ENCODE data around the gene GRID2.
A peak's percentile ranks its signal among the peaks of the same experiment; 100 is the strongest.

The GRID2 gene

GRCh38 chr4:93127489-93127888 is 823.7 kb downstream of the GRID2 start:
- no peak for DNase-seq

GRCh38 chr4:93132631-93133030 is 828.9 kb downstream of the GRID2 start:
- no peak for DNase-seq

GRCh38 chr4:93139118-93139517 is 835.4 kb downstream of the GRID2 start:
- DNase-seq = no peak

DNA sequence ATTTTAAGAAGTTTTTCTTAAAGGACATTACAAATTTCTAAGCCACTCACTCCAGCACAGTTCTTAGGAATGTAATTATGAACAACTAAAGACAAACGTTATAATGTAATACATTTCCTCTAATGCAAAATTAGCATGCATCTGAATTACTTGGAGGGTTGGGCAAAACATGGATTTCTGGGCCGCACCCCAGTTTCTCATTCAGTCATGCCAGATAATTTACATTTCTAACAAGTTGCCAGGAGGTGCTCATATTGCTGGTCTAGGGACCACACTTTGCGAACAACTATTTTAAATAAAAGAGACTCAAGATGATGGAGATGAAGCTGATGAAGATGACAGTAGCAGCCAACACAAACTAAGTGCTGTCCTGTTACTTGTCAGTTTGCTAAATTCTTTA is 840.1 kb downstream of the GRID2 start:
- no peak for DNase-seq

DNA sequence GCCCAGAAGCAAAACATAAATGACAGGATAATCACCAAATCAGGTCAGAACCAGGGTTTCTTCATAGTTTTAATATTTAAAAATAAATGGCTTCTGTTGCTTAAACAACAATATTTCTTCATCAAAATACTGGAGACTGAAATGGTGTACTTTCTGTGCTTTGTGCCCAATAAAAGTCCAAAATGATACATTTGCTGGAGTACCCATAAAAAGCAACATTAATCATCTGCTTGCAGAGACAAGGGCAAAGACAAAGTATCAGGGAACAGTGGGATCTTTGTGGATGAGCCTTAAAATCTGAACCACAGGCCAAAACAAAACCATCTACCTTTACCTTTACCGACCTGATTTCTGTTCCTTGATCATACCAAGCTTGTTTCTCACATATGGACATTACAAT is 840.9 kb downstream of the GRID2 start:
- no peak for DNase-seq

DNA sequence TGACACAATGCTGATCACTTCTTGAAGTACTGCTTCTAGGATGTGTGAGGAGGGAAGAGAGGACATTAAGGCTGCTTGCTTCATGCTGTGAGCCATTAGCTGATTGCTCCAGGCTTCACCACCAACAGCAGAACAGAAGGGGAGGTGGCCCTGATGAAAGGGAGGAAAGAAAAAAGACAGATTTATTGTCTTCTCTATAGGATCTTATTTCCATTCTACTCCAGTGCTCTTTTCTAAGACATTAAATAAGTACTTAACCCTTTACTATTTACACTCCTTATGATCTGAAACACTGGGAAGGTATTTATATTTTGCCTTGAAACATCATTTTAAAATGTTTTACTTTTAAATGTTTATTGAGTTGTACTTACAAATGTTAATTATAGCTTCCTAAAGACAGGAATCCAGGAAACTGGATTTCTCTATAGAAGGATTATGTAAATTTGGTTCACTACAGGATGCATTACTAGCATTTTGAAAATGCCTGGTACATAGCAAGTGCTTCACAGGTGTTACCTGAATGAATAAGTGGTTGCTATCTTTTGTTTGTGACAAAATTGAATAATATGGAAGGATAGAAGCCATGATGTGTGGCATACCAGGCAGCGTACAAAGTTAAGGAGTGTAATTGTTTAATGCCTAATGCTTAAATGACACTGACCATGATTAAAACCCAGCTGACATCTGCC is 843.9 kb downstream of the GRID2 start:
- DNase-seq = no peak

GRCh38 chr4:93152491-93152890 is 848.7 kb downstream of the GRID2 start:
- no peak for DNase-seq

- DNase-seq = no peak
Measured at GRCh38 chr4:93157986-93158385, 854.2 kb downstream of the GRID2 start.

GRCh38 chr4:93168053-93168452 is 864.3 kb downstream of the GRID2 start:
- DNase-seq = no peak

DNA sequence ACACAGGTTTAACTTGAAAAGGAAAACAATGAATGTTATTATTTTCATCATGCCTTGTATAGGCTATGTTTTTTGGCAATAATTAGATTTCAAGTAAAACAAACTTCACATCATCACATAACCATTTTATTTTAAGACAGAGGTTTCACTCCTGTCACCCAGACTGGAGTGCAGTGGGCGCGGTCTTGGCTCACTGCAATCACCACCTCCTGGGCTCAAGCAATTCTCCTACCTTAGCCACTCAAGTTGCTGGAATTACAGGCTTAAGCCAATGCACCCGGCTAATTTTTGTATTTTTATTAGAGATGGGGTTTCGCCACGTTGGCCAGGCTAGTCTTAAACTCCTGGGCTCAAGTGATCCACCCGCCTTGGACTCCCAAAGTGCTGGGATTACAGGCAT is 866.2 kb downstream of the GRID2 start:
- no peak for DNase-seq

DNA sequence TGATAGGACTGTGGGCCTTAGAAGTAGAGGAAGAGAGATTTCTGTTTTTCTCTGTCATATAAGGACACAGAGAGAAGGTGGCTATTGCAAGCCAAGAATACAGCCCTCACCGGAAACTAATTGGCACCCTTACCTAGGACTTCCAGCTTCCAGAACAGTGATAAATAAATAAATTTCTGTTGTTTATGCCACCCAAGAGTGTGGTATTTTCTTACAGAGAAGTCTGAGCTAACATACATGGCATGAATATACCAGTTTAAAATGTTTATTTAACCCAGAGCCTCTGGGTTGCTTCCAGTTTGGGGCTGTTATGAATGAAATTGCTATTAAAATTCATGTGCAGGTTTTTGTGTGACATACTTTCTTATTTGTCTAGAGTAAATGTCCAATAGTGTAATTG is 870.8 kb downstream of the GRID2 start:
- no peak for DNase-seq

- no peak for DNase-seq
Measured at GRCh38 chr4:93178279-93178678, 874.5 kb downstream of the GRID2 start.

GRCh38 chr4:93179044-93179443 is 875.3 kb downstream of the GRID2 start:
- DNase-seq = no peak

DNA sequence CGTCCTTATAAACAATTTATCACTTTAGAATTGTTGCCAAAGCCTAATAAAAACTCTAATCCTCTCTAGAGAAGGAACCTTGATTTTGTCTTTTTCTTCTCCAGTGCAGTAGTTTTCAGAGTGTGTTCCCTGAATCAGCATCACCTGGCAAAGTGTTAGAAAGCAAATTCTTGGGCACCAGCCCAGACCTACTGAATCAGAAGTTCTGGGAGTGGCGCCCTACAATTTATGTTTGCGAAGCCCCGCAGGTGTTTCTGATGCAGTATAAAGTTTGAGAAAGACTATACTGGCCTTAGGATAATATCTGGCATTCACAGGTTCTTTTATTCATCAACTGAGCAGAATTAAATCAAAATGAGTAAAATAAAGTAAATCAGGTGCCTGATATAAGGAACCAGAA is 879.0 kb downstream of the GRID2 start:
- DNase-seq = no peak

DNA sequence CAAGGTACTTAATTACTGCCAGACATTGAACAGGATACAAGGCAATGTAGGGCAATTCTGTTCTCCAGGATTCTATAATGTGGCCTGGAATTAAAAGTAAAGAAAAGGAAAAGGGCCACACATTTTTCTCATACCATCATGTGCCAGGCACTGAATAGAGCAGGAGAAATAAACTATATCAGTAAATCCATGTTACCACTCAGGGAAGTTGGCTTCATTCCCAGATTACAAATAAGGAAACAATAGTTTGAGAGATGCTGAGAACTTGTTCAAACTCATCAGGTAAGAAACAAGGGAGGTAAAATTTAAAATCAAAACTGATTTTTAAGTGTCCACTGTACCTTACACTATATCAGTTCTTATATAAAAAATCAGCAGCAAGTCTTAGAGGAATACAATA is 879.8 kb downstream of the GRID2 start:
- DNase-seq = no peak

DNA sequence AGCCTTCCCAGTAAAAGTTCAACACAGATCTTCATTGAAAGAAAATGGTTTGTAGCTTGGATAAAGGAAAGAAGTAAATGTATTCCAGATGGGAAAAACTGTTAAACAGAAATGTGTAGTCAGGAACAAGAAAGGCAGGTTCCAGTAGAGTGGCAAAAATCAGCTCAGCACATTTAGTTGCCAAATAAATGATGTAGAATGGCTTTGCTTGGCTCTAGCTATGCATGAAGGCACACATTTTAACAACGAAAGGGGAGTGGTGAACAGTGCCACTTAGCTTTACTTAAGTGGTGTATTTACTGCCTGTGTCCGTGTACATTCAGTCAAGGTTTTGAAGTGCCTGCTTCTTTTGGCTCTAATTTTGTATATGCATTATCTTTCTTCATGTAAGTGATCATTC is 880.3 kb downstream of the GRID2 start:
- no peak for DNase-seq

- no peak for DNase-seq
Measured at GRCh38 chr4:93186846-93187245, 883.1 kb downstream of the GRID2 start.

GRCh38 chr4:93187466-93187865 is 883.7 kb downstream of the GRID2 start:
- DNase-seq = no peak

DNA sequence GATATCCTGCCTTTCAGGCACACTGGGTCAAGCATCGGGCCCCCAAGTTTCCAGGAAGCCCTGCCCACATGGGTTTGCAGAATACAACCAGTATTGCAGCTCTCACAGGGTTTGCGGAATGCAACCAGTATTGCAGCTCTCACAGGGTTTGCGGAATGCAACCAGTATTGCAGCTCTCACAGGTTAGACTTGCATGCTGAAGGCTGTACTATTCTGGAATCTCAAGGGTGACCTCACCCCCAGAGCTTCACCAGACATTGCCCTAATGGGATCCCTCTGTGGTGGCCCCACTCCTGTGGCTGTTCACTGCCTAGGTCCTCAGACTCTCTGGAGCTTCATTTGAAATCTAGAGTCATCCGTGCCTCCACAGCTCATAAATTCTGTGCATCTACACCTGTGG is 884.1 kb downstream of the GRID2 start:
- no peak for DNase-seq

- DNase-seq = peak; percentile 27
Measured at GRCh38 chr4:93199492-93199891, 895.7 kb downstream of the GRID2 start.

DNA sequence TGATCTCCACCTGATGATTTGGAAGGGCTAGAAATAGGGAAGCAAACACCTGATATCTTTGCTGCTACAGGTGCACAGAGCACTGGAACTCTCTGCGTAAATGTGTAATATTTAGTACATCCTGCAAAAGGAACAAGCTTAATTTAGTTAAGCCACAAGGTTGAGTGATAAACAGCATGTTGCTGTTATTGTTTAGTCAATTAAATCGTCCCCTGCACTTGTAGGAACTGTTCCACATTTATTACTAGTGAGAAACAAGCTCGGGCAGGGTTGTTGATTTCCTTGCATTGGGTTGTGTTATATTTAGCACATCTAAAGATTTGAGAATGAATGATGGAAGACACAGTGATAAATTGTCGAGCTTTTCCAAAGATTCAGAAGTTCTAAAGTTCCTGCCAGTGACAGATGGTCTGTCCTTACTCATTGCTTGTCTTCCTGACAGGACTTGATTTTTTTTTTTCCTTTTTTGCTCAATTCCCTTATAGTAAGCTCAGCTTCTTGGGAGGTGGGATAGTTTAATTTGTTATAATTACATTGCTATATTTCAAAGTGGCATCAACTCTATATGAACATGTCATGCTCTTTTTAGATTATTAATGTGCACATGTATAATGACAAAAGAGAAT is 897.8 kb downstream of the GRID2 start:
- DNase-seq = no peak

GRCh38 chr4:93203708-93204107 is 899.9 kb downstream of the GRID2 start:
- DNase-seq = no peak

DNA sequence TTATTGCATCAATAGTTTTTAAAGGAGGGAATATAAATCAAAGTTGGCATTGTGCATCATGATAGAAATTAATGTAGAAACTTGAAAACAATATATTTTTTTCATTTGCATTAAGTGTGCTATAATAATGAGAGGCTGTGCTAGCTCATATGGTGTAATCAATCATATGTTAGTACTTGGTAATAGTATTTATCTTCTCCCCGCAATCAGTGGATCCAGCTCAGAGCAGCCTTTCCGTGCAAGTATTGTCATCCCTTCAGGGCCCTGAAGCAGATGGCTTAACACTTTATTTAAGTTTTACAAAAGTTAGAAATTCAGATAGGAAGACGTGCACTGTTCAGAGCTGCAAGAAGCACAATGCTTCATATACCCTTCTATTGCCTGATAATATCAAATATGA is 908.5 kb downstream of the GRID2 start:
- no peak for DNase-seq

- DNase-seq = no peak
Measured at GRCh38 chr4:93216646-93217045, 912.9 kb downstream of the GRID2 start.

DNA sequence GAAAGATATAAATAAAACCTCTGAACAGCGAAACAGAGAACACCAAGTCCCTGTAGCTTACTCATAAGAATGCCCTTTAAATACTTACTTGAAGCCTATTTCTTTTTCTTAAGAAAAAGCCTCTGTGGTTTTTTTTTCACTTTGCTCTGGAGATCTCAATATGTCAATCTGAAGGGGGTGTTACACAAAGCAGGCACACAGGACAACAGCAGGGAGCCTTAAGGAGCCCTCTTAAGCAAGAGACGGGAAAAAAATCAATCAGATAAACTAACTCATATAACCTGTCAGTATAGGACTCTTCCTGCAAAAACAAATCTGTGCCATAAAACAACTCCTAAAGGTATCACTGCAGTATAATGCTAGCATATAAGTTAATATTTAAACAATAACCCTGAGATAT is 913.7 kb downstream of the GRID2 start:
- DNase-seq = no peak
